Stimulated activated naive CD8-positive, alpha-beta T cell treated with anti-CD3 and anti-CD28 coated beads, Interleukin-15, amount 100 ng/mL, for 72 hours (primary cell): Measurements from ENCODE around the gene RNF213.

ENCODE experiments used
- ATAC-seq: fragments of 150-1000 bp; cut with Tn5 transposase; 2 replicates; pipeline ENCODE4 v1.10.0; 2021; ENCODE audit warnings: mild to moderate bottlenecking, moderate library complexity
- DNase-seq, 2 donors: peaks; one replicate each; pipeline ENCODE4 v3.0.0; 2021 to 2022
- H3K27ac Mint-ChIP-seq, 2 donors: one replicate each; pipeline ENCODE4 v1.8.0; 2022; ENCODE audit warnings: mild to moderate bottlenecking in 2 of 2, mixed read lengths in 2 of 2, moderate library complexity in 2 of 2
- H3K27me3 Mint-ChIP-seq: one replicate; pipeline ENCODE4 v1.8.0; 2022; ENCODE audit warnings: mixed read lengths
- H3K4me1 Mint-ChIP-seq: one replicate; pipeline ENCODE4 v1.8.0; 2022; ENCODE audit warnings: mild to moderate bottlenecking, mixed read lengths
- H3K4me3 Mint-ChIP-seq, 2 donors: one replicate each; pipeline ENCODE4 v1.8.0; 2022; ENCODE audit warnings: mild to moderate bottlenecking in 2 of 2, mixed read lengths in 2 of 2, moderate library complexity in 1 of 2
- H3K9me3 Mint-ChIP-seq, 2 donors: one replicate each; pipeline ENCODE4 v1.8.0; 2022; ENCODE audit warnings: mixed read lengths in 2 of 2

Gene RNF213

DNA sequence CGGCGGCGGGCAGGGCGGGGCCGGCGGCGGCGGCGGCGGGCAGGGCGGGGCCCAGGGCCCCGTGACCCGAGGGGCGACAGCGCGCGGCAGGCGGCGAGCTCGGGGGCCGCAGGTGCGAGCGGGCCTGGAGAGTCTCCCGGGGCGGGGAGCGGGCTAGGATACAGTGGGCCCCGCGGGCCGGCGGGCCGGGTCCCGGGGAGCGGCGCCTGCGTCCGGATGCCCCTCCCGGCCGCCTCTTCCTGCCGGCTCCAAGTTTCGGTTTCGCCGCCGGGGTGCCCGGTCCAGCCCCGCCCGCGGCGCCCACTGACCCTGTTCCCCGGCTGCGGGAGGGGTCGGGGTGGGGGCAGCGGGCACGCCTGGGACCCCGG, at the start of gene RNF213:
TSS of gene RNF213 (plus strand) at position 62 of the 368 bp plus-strand sequence. CDS start 2,830 bp downstream, outside the sequence.
- H3K27me3 Mint-ChIP-seq, result no peaks in the 10 kb centered on the region
- ATAC-seq, result peak; percentile 45
- DNase-seq, result peak; percentile 74 to 75
- peak within 1 kb of the TSS; percentile 99 for H3K27ac Mint-ChIP-seq
- H3K9me3 Mint-ChIP-seq, result peaks cover 0 to 3% of the 10 kb centered on the region in 2 donors
- peaks cover 66% of the 10 kb centered on the region for H3K4me1 Mint-ChIP-seq
- peak within 1 kb of the TSS; percentile 98 to 99 for H3K4me3 Mint-ChIP-seq

DNA sequence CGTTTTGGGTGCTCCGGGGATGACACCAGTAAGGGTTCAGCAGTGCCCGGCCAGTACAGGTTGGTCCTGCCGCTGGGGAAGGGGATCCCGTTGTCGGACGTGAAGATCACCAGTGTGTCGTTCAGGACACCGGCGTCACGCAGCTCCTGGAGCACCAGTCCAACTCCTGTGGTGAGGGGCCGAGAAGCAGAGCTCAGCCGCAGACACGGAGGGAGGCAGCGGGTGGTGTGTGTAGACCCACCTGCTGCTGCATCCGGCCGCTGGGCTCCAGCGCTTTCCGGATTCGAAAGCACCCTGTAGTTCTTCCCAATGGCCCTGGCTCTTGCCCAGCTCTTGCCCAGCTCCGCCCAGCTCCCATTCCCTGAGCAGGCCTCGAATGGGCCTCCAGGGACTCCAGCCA, 48.5 kb upstream of the RNF213 start:
- no peak overlapping the region for H3K27ac Mint-ChIP-seq

DNA sequence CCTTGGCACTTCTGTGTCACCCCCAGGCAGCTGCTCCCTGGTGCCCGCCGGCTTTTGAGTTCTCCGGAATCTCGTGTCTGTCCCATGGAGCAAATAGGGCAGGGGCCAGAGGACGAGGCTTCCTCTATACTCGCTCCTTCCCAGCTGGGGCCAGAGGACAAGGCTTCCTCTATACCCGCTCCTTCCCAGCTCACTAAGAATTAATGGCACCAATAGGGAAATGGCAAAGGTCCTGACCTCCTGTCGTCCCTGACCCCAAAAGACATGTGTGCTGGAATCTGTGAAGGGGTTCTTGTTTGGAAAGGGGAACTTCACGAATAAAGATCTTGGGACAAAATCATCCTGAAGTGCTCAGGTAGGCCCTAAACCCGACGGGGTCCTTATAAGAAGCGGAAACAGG, 48.1 kb upstream of the RNF213 start:
- H3K4me1 Mint-ChIP-seq, result peaks cover 10% of the 10 kb centered on the region
- no peak overlapping the region for H3K27ac Mint-ChIP-seq
- ATAC-seq (no peak), DNase-seq (no peak)
- no peaks in the 10 kb centered on the region for H3K9me3 Mint-ChIP-seq
- H3K27me3 Mint-ChIP-seq, result no peaks in the 10 kb centered on the region
- H3K4me3 Mint-ChIP-seq, result no peak overlapping the region

More for the DNA sequence above, 48.5 kb upstream of the RNF213 start:
- Mint-ChIP-seq H3K4me1 (peaks cover 6% of the 10 kb centered on the region), H3K9me3 (no peaks in the 10 kb centered on the region), H3K27me3 (no peaks in the 10 kb centered on the region), H3K4me3 (no peak overlapping the region)
- DNase-seq (no peak), ATAC-seq (no peak)

DNA sequence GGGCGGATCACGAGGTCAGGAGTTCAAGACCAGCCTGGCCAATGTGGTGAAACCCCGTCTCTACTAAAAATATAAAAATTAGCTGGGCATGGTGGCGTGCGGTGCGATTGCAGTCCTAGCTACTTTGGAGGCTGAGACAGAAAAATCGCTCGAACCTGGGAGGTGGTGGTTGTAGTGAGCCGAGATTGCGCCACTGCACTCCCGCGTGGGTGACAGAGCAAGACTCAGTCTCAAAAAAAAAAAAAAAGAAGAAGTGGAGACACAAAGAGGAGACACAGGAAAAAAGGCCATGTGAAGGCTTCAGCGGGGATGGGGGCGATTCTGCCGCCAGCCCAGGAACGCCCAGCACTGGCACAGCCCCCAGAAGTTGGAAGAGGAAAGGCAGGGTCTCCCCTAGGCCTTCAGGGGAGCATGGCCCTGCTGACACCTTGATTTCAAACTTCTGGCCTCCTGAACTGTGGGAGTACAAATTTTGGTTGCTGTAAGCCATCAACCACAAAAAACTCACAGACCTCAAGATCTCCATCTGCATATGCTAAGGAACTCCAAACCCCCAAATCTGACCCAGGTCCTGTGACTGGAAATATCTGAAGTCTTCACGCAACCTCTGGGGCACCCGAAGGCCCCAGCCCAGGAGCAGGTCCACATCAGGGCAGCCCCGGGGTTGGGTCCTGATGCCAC, 47.5 kb upstream of the RNF213 start:
- DNase-seq (no peak), ATAC-seq (no peak)
- peaks cover 13% of the 10 kb centered on the region for H3K4me1 Mint-ChIP-seq
- no peaks in the 10 kb centered on the region for H3K9me3 Mint-ChIP-seq
- peak overlapping the region in 1 of 2 donors; percentile 33 for H3K27ac Mint-ChIP-seq
- H3K4me3 Mint-ChIP-seq, result no peak overlapping the region
- H3K27me3 Mint-ChIP-seq, result no peaks in the 10 kb centered on the region

DNA sequence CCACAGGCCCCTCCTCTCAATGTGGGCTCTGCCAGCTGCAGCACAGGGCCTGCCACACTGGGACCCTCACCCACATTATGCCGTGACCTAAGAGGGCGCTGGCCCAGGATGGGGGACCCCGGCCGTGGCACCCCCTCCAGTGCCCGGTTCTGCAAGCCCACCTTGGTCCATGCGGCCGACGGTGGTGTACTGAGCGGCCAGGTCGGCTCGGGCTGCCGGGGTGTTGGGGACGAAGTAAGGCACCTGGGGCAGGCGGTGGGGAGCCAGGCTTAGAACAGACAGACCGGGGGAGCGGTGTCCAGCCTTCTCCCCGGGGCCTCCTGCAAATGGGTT, 47.0 kb upstream of the RNF213 start:
- Mint-ChIP-seq H3K27ac (no peak overlapping the region), H3K4me3 (no peak overlapping the region), H3K27me3 (no peaks in the 10 kb centered on the region), H3K9me3 (no peaks in the 10 kb centered on the region), H3K4me1 (peaks cover 17% of the 10 kb centered on the region)
- peak; percentile 16 for ATAC-seq
- DNase-seq, result no peak

DNA sequence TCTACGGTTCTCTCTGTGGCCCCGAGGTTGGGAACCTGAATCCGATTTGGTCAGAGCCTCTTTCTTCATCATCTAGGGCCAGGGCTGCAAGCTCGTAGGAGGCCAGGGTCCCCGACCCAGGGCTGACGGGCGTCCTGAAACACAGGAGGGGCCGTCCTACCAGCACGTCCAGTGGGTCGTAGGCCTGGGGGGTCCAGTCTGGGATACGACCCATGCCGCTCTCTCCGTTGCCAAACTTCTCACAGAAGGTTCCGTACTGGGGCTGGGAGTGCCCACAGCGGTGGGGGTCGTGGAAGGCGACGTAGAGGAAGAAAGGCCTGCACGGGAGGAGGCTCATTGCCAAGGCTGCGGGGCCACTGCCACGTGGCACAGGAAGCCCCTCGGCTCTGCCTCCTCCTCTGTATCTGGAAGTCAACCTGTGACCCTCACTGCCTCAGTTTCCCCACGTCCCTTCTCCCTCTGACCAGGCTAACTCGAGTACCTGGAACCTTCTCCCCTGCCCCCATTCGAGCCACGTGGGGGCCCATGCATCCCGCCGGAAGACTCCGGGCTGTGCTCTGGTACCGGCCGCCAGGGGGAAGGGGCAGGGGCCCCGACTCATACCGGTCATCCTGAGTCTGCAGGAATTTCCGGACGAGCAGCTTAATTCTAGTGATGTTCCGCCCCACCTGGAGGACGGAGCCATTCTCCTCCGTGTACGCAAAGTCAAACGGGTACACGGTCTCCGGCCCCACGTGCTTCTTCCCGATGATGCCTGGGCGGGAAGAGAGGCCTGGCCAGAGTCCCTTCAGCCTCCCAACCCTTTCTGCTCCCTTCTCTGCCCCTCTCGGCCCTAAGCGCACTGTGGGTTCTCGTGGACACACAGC, 46.4 kb upstream of the RNF213 start:
- ATAC-seq, result peak; percentile 12
- H3K4me1 Mint-ChIP-seq, result peaks cover 23% of the 10 kb centered on the region
- no peak overlapping the region for H3K27ac Mint-ChIP-seq

DNA sequence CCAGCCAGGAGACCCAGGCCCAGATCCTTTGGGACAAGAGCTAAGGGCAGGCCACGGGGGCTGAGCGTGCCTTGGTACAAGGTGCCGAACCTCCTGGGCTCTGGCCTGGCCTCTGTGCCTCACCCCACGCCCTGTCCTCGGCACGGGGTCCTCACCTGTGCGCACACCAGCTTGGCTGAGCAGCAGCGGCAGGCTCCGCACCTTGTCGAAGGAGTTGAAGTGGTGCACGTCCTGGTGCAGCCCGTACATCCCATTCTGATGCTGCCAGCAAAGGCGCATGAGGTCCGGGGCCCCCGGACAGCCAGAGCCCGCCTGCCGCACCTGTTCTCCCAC, 45.8 kb upstream of the RNF213 start:
- no peaks in the 10 kb centered on the region for H3K27me3 Mint-ChIP-seq
- no peaks in the 10 kb centered on the region for H3K9me3 Mint-ChIP-seq
- H3K4me3 Mint-ChIP-seq, result no peak overlapping the region
- no peak for DNase-seq
- no peak for ATAC-seq
- H3K4me1 Mint-ChIP-seq, result peaks cover 29% of the 10 kb centered on the region
- H3K27ac Mint-ChIP-seq, result no peak overlapping the region

More for the DNA sequence above, 46.4 kb upstream of the RNF213 start:
- Mint-ChIP-seq H3K4me3 (no peak overlapping the region), H3K9me3 (no peaks in the 10 kb centered on the region), H3K27me3 (no peaks in the 10 kb centered on the region)
- DNase-seq, result no peak

DNA sequence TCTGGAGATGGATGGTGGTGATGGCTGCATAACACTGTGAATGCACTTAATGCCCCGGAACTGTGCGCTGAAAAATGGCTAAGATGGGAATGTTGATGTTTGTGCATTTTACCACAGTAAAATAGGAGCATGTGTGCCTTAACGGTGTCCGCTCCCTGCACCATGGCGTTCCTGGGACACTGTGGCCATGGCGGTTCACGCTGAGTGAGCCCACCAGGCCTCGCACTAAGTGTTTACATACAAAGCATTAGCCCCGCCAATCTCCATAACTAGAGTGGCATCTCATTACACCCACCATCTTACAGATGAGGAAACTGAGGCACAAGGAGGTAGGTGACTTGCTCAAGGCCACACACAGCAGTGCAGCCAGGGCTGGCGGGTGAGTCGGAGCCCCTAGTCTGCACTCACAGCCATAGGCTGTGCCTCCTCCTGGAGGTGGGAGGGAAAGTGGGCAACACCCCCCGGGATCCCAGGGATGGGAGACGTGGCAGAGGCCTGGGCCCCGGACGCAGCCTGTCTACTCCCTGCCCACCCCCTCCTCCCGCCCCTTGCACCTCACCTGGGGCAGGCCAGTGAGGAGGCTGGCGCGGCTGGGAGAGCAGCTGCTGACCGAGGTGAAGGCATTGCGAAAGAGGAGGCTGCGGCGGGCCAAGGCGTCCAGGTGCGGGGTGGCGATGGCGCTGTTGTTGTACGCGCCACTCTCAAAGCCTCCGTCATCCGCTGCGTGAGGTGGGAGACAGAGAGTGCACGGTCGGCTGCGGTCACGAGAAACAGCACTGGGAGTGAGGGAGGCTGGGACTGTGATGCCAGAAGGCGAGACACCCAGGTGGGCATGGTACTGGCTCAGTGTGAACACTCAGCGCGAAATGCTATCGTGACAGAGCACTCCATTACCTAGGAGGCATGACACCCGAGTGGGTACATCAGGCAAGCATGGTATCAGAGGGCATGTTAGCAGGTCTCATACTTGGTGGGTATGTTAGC, 43.9 kb upstream of the RNF213 start:
- ATAC-seq, result no peak
- no peaks in the 10 kb centered on the region for H3K9me3 Mint-ChIP-seq
- peaks cover 36% of the 10 kb centered on the region for H3K4me1 Mint-ChIP-seq
- H3K27ac Mint-ChIP-seq, result no peak overlapping the region
- H3K27me3 Mint-ChIP-seq, result no peaks in the 10 kb centered on the region
- no peak overlapping the region for H3K4me3 Mint-ChIP-seq
- DNase-seq, result no peak

DNA sequence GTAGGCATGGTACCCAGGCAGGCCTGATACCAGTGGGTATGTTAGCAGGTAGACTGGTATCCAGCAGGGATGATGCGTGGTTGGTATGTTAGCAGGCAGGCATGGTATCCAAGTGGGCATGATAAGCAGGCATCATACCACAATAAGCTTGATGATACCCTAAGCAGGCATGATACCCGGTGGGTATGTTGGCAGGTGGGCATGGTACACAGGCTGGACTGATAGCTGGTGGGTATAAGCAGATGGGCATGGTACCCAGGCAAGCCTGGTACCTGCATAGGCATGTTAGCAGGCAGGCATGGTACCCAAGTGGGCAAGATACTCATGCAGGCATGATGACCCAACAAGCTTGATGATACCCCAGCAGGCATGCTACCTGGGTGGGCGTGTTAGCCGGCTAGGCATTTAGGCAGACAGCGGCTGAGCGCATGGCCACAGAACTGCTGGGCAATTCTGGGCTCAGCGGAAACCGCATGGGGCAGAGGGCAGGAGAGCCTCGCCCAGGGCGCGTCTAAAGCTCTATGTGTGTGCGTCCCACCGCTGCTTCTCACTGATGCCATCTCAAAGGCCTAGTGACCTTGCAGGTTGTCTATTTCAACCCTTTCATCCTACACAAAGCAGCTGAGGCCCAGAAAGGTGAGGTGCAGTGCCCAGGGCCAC, 42.8 kb upstream of the RNF213 start:
- H3K4me1 Mint-ChIP-seq, result peaks cover 37% of the 10 kb centered on the region
- no peaks in the 10 kb centered on the region for H3K27me3 Mint-ChIP-seq
- ATAC-seq (no peak), DNase-seq (no peak)
- H3K27ac Mint-ChIP-seq, result no peak overlapping the region
- no peaks in the 10 kb centered on the region for H3K9me3 Mint-ChIP-seq
- H3K4me3 Mint-ChIP-seq, result no peak overlapping the region

DNA sequence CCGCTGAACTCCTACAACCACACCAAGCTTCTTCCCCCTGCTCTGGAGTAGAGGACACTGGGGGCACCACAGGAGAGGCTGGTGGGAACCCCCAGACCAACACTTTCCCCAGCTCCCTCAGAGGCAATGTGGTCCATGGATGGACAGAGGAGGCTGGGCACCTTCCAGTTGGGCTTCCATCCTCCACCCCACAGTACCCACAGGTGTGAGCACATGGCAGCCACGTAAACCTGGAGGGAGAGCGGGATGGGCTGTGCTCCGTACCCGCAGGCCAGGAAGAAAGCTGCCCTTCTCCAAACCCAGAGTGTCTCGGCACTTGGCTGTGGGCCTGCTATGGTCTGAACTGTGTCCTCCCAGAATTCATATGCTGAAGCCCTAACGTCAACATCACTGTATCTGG, 42.3 kb upstream of the RNF213 start:
- Mint-ChIP-seq H3K9me3 (no peaks in the 10 kb centered on the region), H3K4me1 (peaks cover 39% of the 10 kb centered on the region), H3K27ac (no peak overlapping the region), H3K27me3 (no peaks in the 10 kb centered on the region), H3K4me3 (peak overlapping the region; percentile 96)
- ATAC-seq, result no peak
- DNase-seq, result no peak

DNA sequence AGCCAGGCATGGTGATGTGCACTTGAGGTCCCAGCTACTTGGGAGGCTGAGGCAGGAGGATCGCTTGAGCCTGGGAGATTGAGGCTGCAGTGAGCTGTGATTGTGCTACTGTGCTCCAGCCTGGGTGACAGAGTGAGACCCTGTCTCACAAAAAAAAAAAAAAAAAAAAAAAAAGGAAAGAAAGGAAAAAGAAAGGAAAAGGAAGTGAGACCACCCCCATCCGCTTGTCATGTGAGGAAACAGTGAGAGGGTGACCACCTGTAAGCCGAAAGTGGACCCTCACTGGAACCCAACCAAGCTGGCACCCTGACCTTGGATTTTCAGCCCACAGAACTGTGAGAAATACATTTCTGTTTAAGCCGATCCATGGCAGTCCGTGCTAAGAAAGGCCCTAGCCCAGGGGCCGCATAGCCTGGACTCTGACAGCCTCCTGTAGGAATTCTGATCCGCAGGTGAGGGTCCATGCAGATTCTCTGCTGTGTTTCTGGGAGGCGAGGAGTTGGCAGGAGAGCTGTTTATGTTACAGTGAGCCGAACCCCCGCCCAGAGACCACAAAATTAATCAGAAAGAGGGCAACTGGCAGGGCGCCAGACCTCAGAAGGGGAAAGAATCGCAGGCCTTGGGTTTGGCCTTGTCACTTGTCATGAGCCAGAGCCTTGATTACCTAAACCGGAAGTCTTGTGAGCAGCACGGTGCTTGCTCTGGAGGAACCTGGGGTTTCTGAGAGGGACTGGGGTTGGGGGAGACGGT, 41.5 kb upstream of the RNF213 start:
- DNase-seq (peak; percentile 91 to 95), ATAC-seq (peak; percentile 93)
- Mint-ChIP-seq H3K4me1 (peaks cover 41% of the 10 kb centered on the region), H3K27me3 (no peaks in the 10 kb centered on the region), H3K4me3 (peak overlapping the region; percentile 96), H3K27ac (peak overlapping the region; percentile 97), H3K9me3 (no peaks in the 10 kb centered on the region)

DNA sequence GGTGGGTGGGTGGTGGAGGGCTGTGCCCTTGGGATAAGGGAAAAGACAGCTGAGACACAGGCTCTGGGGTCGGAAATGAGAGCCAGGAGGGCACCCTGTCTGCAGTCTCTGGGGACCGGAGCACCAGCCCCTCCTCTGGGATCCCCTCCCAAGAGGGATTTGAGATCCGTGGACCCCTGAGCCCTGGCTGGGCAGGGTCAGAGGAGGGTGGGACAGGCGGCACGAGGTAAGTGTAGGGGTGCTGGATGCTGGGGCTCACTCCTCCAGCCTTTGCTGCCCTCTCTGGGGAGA, 40.9 kb upstream of the RNF213 start:
- DNase-seq, result no peak

DNA sequence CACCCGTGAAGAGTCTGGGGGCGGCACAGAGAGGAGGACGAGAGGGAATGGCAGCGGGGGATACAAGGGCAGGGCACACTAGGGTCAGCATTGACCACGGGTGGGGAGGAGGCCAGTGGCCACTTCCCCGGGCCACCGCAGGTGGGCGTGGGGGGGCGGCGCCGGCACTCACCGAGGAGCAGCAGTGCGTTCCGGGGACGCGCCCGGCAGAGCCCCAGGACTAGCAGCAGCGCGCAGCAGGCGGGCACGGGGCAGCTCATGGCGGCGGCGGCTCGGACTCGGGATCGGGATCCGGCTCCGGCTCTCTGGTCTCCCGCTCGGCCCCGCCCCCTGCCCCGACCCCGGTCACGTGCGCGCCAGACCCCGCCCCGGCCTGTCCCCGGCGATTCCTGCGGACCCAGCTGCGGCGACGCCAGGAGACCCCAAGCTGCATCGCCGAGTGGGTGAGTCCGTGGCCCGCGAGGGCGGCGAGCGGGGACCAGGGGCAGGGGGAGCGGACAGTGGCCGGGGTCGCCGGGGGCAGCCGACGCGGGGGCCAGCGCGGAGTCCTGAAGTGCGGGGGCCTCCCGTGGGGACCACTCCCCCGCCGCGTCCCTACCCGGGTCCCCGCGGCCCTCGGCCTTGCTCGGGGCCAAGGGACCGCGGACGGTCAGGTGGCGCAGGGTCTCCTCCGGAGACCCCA, 40.5 kb upstream of the RNF213 start, which contains the start of the genes SGSH and SLC26A11:
TSS of gene SGSH (minus strand) at position 280 of the 682 bp plus-strand sequence. CDS start at position 260, 20 bp downstream.
TSS of gene SLC26A11 (plus strand) at position 374 of the 682 bp plus-strand sequence. CDS start 1,134 bp downstream, outside the sequence.
- peak within 1 kb of the TSS; percentile 96 for H3K4me3 Mint-ChIP-seq

More for the DNA sequence above, 40.9 kb upstream of the RNF213 start:
- no peaks in the 10 kb centered on the region for H3K9me3 Mint-ChIP-seq
- ATAC-seq, result peak; percentile 54
- H3K27me3 Mint-ChIP-seq, result no peaks in the 10 kb centered on the region
- H3K27ac Mint-ChIP-seq, result peak overlapping the region; percentile 97
- H3K4me1 Mint-ChIP-seq, result peaks cover 43% of the 10 kb centered on the region
- H3K4me3 Mint-ChIP-seq, result peak overlapping the region; percentile 96

DNA sequence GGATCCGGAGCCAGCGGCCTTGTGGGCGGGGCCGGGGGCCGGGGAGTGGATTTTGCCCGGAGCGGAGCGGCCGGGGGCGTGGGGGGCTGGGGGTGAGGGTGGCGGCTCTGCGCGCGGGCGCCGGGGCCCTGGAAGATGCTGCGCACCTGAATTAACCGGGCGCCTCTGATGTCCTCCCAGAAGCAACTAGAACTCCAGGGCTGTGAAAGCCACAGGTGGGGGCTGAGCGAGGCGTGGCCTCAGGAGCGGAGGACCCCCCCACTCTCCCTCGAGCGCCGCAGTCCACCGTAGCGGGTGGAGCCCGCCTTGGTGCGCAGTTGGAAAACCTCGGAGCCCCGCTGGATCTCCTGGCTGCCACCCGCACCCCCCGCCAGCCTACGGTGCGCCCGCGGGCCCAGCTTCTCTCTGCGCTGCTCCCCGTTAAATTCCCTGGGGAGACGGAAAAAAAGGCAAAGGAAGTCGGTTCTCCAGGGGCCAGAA, 39.9 kb upstream of the RNF213 start:
- ATAC-seq, result no peak
- H3K9me3 Mint-ChIP-seq, result no peaks in the 10 kb centered on the region

More for the DNA sequence above, 40.5 kb upstream of the RNF213 start, which contains the start of the genes SGSH and SLC26A11:
- H3K27ac Mint-ChIP-seq, result peak within 1 kb of the TSS; percentile 97
- no peaks in the 10 kb centered on the region for H3K27me3 Mint-ChIP-seq
- ATAC-seq (peak; percentile 61), DNase-seq (peak; percentile 55 to 65)
- H3K4me1 Mint-ChIP-seq, result peaks cover 43% of the 10 kb centered on the region
- no peaks in the 10 kb centered on the region for H3K9me3 Mint-ChIP-seq

More for the DNA sequence above, 39.9 kb upstream of the RNF213 start:
- Mint-ChIP-seq H3K27ac (no peak overlapping the region), H3K27me3 (no peaks in the 10 kb centered on the region), H3K4me1 (peaks cover 43% of the 10 kb centered on the region), H3K4me3 (peak overlapping the region; percentile 67 to 69)
- peak in 1 of 2 donors; percentile 13 for DNase-seq
